ENCODE data around the gene DTX3L. TPM values are rescaled to one million over a fixed set of nuclear protein-coding genes. Genes with fewer than 3 reads are reported as not detected.

DTX3L gene
- total and polyA plus RNA-seq, 2 of the 8 experiments (the other 6 are each of a cell fraction or from before 2014, with no cell fraction given), result 1.7 to 11.3 TPM

DNA sequence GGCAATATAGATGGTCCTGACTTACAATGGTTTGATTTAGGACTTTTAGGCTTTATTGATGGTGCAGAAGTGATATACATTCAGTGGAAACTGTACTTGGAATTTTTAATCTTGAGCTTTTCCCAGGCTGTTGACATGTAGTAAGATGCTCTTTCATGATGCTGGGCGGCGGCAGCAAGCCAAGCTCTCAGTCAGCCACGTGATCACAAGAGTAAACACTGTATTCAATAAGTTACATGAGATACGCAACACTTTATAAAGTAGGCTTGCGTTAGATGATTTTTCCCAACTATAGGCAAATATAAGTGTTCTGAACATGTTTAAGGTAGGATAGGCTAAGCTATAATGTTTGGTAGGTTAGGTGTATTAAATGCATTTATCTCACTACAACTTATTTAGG, 18.0 kb upstream of the DTX3L start:
- FAIRE-seq, result no peak
- Histone ChIP-seq H2AFZ (ENCODE audit: low read length) (no peak overlapping the region), H4K91ac (replicated peaks; ENCODE audit: insufficient read length, low read length) (no peak overlapping the region), H2BK120ac (replicated peaks; ENCODE audit: low read depth, low read length) (no peak overlapping the region), H3K27ac (ENCODE audit: low read depth, low read length) (no peak overlapping the region), H2BK15ac (ENCODE audit: low read length) (no peak overlapping the region), H3K79me2 (ENCODE audit: control insufficient read depth in 1 of 2, insufficient read depth in 2 of 2, low read length in 2 of 2) (no peaks in the 10 kb centered on the region), H2BK12ac (ENCODE audit: low read depth, low read length) (no peak overlapping the region), H3K23ac (ENCODE audit: insufficient read length) (no peak overlapping the region), H3K27me3 (replicated peaks in 1 of 4; ENCODE audit: control insufficient read depth in 3 of 4, extremely low read depth in 1 of 4, insufficient read depth in 3 of 4, low read length in 3 of 4) (no peaks in the 10 kb centered on the region), H4K20me1 (replicated peaks in 1 of 2; ENCODE audit: control insufficient read depth in 1 of 2, insufficient read depth in 2 of 2, low read length in 2 of 2) (no peaks in the 10 kb centered on the region), H4K8ac (ENCODE audit: extremely low read depth, insufficient read depth, low read length) (no peak overlapping the region), H3K4me1 (replicated peaks in 1 of 4; ENCODE audit: control insufficient read depth in 3 of 4, insufficient read depth in 4 of 4, low read length in 3 of 4) (peaks cover 0 to 3% (median 0%) of the 10 kb centered on the region in 4 experiments; a peak in 1 of 7 replicates), H3K9ac (replicated peaks in 1 of 4; ENCODE audit: extremely low read depth in 1 of 4, low read depth in 3 of 4, low read length in 3 of 4) (no peak overlapping the region), H4K5ac (ENCODE audit: insufficient read length, low read depth, low read length) (no peak overlapping the region), H3K56ac (replicated peaks; ENCODE audit: insufficient read length, low read depth, low read length) (no peak overlapping the region), H3K18ac (ENCODE audit: extremely low read depth, low read length) (no peak overlapping the region), H3K79me1 (ENCODE audit: low read depth, low read length) (no peaks in the 10 kb centered on the region), H3K23me2 (ENCODE audit: low read depth, low read length) (no peaks in the 10 kb centered on the region), H3K4me2 (ENCODE audit: insufficient read depth in 1 of 2, low read depth in 2 of 2, low read length in 2 of 2) (no peak overlapping the region), H3K9me3 (ENCODE audit: insufficient read depth in 2 of 2, low read depth in 1 of 2, low read length in 1 of 2) (no peaks in the 10 kb centered on the region), H2BK5ac (ENCODE audit: low read depth, low read length) (no peak overlapping the region), H3K4ac (replicated peaks; ENCODE audit: insufficient read length, low read depth, low read length) (no peak overlapping the region), H3K36me3 (ENCODE audit: control insufficient read depth in 2 of 4, insufficient read depth in 4 of 4, low read length in 3 of 4) (no peaks in the 10 kb centered on the region), H3K14ac (ENCODE audit: insufficient read length) (no peak overlapping the region), H3K4me3 (ENCODE audit: extremely low read depth in 1 of 4, insufficient read depth in 2 of 4, low read depth in 3 of 4, low read length in 4 of 4) (no peak overlapping the region), H2BK20ac (ENCODE audit: low read length) (no peak overlapping the region), H2AK5ac (ENCODE audit: low read depth, low read length) (no peak overlapping the region)
- DNase-seq (ENCODE audit: low read depth in 1 of 2, low spot score in 2 of 2), result no peak
- POLR2A ChIA-PET (ENCODE audit: partially characterized antibody), result no interaction called here
- CTCF ChIA-PET (ENCODE audit: partially characterized antibody), result interaction anchor here (1.3 kb wide), 1 partner anchor 13 kb away, joined by 5 read pairs; no protein-coding TSS in a partner anchor
- 92% methylated on average over 5 of the region's 5 CpGs; no CpG with 5 or more reads in 1 of the 2 experiments for WGBS, 2 experiments (ENCODE audit: extremely low coverage in 1 of 2, insufficient coverage in 1 of 2, insufficient read length in 1 of 2, insufficient replicate concordance in 2 of 2, low coverage in 1 of 2, low lambda C conversion rate in 2 of 2, missing lambda C conversion rate in 1 of 2)
- TF ChIP-seq POU5F1 (IDR thresholded peaks at IDR 0.05; ENCODE audit: low read depth, low read length) (no peak), JUN (IDR thresholded peaks at IDR 0.05; ENCODE audit: low read depth, low read length) (no peak), BRCA1 (IDR thresholded peaks at IDR 0.05; ENCODE audit: low read depth, low read length) (no peak), CREB1 (IDR thresholded peaks at IDR 0.05) (no peak), TBP (IDR thresholded peaks at IDR 0.05; ENCODE audit: low read depth, low read length) (no peak), ZNF274 (IDR thresholded peaks at IDR 0.05; ENCODE audit: borderline replicate concordance, extremely low read depth, low read length) (no peak), SRF (IDR thresholded peaks at IDR 0.05; ENCODE audit: low read depth, low read length) (no peak), TAF7 (optimal IDR thresholded peaks at IDR 0.05; ENCODE audit: borderline replicate concordance, low read depth, low read length) (no peak), RAD21 (IDR thresholded peaks at IDR 0.05 in 1 of 2, conservative IDR thresholded peaks at IDR 0.05 in 1 of 2; ENCODE audit: low read depth in 2 of 2, low read length in 2 of 2) (no peak), TAF1 (IDR thresholded peaks at IDR 0.05; ENCODE audit: low read depth, low read length) (no peak)
- TF ChIP-seq, protein P1, sequence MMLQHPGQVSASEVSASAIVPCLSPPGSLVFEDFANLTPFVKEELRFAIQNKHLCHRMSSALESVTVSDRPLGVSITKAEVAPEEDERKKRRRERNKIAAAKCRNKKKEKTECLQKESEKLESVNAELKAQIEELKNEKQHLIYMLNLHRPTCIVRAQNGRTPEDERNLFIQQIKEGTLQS (IDR thresholded peaks at IDR 0.05; ENCODE audit: insufficient read depth, low read depth, low read length), result no peak
- TF ChIP-seq, protein P2, sequence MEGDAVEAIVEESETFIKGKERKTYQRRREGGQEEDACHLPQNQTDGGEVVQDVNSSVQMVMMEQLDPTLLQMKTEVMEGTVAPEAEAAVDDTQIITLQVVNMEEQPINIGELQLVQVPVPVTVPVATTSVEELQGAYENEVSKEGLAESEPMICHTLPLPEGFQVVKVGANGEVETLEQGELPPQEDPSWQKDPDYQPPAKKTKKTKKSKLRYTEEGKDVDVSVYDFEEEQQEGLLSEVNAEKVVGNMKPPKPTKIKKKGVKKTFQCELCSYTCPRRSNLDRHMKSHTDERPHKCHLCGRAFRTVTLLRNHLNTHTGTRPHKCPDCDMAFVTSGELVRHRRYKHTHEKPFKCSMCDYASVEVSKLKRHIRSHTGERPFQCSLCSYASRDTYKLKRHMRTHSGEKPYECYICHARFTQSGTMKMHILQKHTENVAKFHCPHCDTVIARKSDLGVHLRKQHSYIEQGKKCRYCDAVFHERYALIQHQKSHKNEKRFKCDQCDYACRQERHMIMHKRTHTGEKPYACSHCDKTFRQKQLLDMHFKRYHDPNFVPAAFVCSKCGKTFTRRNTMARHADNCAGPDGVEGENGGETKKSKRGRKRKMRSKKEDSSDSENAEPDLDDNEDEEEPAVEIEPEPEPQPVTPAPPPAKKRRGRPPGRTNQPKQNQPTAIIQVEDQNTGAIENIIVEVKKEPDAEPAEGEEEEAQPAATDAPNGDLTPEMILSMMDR (IDR thresholded peaks at IDR 0.05; ENCODE audit: control extremely low read depth in 1 of 3, insufficient read depth in 1 of 3, low read depth in 1 of 3, low read length in 3 of 3), result no peak
